ENCODE data around the gene FBXO11.
"Not testable (repeated sequence)": the region's sequence is repeated elsewhere in the genome, so short reads cannot be mapped to it uniquely, and the experiment has no call there.

Gene FBXO11

GRCh38 chr2:47910662-47911061, 4.4 kb upstream of the FBXO11 start:
- not testable (repeated sequence) for H3K36me3 ChIP-seq (ENCODE audit: control insufficient read depth in 1 of 2, insufficient read depth in 2 of 2, low read length in 2 of 2); H3K9me3 ChIP-seq (ENCODE audit: control insufficient read depth in 1 of 2, low read length in 2 of 2); H3K4me3 ChIP-seq (ENCODE audit: low read depth in 1 of 2, low read length in 2 of 2); H3K27ac ChIP-seq (ENCODE audit: low read length); H3K27me3 ChIP-seq (ENCODE audit: low read depth, low read length); H3K4me1 ChIP-seq (ENCODE audit: control insufficient read depth in 1 of 2, insufficient read depth in 2 of 2, low read length in 2 of 2)

GRCh38 chr2:47908682-47909081, 2.4 kb upstream of the FBXO11 start:
- Histone ChIP-seq H3K9me3 (ENCODE audit: control insufficient read depth in 1 of 2, low read length in 2 of 2) (no peaks in the 10 kb centered on the region), H3K27ac (ENCODE audit: low read length) (no peak overlapping the region), H3K36me3 (ENCODE audit: control insufficient read depth in 1 of 2, insufficient read depth in 2 of 2, low read length in 2 of 2) (no peaks in the 10 kb centered on the region), H3K27me3 (ENCODE audit: low read depth, low read length) (no peaks in the 10 kb centered on the region), H3K4me1 (ENCODE audit: control insufficient read depth in 1 of 2, insufficient read depth in 2 of 2, low read length in 2 of 2) (no peaks in the 10 kb centered on the region), H3K4me3 (ENCODE audit: low read depth in 1 of 2, low read length in 2 of 2) (no peak overlapping the region)

DNA sequence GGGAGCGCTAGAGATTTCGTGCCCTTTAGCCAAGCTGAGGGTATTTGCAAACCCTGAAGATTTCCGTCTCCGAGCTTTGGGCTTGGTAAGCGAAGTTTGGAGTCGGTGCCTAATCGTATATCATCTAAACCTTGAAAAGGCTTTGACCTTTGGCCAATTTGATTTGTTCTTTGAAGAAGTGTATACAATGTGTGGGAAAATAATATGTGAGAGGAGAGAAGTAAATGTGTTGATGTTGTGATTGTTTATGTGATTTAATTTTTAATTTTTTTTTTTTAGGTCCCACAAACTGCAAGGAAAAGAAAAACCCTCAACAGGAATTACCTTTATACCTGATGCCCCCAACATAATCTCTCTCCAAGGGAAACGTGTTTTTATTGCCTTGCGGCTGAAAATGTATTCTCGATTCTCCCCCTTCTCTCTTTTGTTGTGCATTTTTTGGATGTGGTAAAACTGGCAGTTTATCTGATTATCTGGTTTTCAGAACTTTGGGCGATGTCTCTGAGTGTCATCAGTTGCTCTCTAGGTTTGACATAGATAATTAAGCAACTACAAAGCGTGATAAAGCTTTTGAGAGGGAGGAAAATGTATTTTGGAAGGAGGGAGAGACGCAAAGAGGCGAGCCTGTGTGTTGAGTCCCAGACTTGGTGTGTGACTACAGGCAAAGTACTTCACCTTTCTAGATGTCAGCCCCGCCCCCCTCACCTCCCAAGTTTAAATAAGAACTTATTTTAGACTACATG, 912 bp upstream of the FBXO11 start:
- H3K9me3 ChIP-seq (ENCODE audit: control insufficient read depth in 1 of 2, low read length in 2 of 2): no peaks in the 10 kb centered on the region
- peak overlapping the region; percentile 51 to 77 for H3K4me3 ChIP-seq (ENCODE audit: low read depth in 1 of 2, low read length in 2 of 2)
- peak overlapping the region; percentile 95 for H3K27ac ChIP-seq (ENCODE audit: low read length)
- H3K36me3 ChIP-seq (ENCODE audit: control insufficient read depth in 1 of 2, insufficient read depth in 2 of 2, low read length in 2 of 2): no peaks in the 10 kb centered on the region
- H3K27me3 ChIP-seq (ENCODE audit: low read depth, low read length): no peaks in the 10 kb centered on the region
- peaks cover 7 to 11% of the 10 kb centered on the region in 2 donors for H3K4me1 ChIP-seq (ENCODE audit: control insufficient read depth in 1 of 2, insufficient read depth in 2 of 2, low read length in 2 of 2)

GRCh38 chr2:47905386-47906156, 727 bp downstream of the FBXO11 start:
- no peaks in the 10 kb centered on the region for H3K9me3 ChIP-seq (ENCODE audit: control insufficient read depth in 1 of 2, low read length in 2 of 2)
- no peaks in the 10 kb centered on the region for H3K27me3 ChIP-seq (ENCODE audit: low read depth, low read length)
- peak overlapping the region; percentile 94 for H3K27ac ChIP-seq (ENCODE audit: low read length)
- H3K4me1 ChIP-seq (ENCODE audit: control insufficient read depth in 1 of 2, insufficient read depth in 2 of 2, low read length in 2 of 2): peaks cover 11 to 14% of the 10 kb centered on the region in 2 donors
- H3K36me3 ChIP-seq (ENCODE audit: control insufficient read depth in 1 of 2, insufficient read depth in 2 of 2, low read length in 2 of 2): no peaks in the 10 kb centered on the region
- H3K4me3 ChIP-seq (ENCODE audit: low read depth in 1 of 2, low read length in 2 of 2): peak overlapping the region; percentile 73 to 85

GRCh38 chr2:47903781-47904490, 2.4 kb downstream of the FBXO11 start:
- Histone ChIP-seq H3K27ac (ENCODE audit: low read length) (peak overlapping the region; percentile 91), H3K27me3 (ENCODE audit: low read depth, low read length) (no peaks in the 10 kb centered on the region), H3K36me3 (ENCODE audit: control insufficient read depth in 1 of 2, insufficient read depth in 2 of 2, low read length in 2 of 2) (no peaks in the 10 kb centered on the region), H3K4me3 (ENCODE audit: low read depth in 1 of 2, low read length in 2 of 2) (peak overlapping the region; percentile 85 to 89), H3K9me3 (ENCODE audit: control insufficient read depth in 1 of 2, low read length in 2 of 2) (no peaks in the 10 kb centered on the region), H3K4me1 (ENCODE audit: control insufficient read depth in 1 of 2, insufficient read depth in 2 of 2, low read length in 2 of 2) (peaks cover 11 to 23% of the 10 kb centered on the region in 2 donors)

GRCh38 chr2:47901892-47902291, 4.4 kb downstream of the FBXO11 start:
- not testable (repeated sequence) for H3K27me3 ChIP-seq (ENCODE audit: low read depth, low read length); H3K27ac ChIP-seq (ENCODE audit: low read length)
- H3K4me1 ChIP-seq (ENCODE audit: control insufficient read depth in 1 of 2, insufficient read depth in 2 of 2, low read length in 2 of 2): peaks cover 11 to 29% of the 10 kb centered on the region in 2 donors

GRCh38 chr2:47900857-47901256, 5.4 kb downstream of the FBXO11 start:
- Histone ChIP-seq H3K4me1 (ENCODE audit: control insufficient read depth in 1 of 2, insufficient read depth in 2 of 2, low read length in 2 of 2) (peaks cover 11 to 34% of the 10 kb centered on the region in 2 donors), H3K27me3 (ENCODE audit: low read depth, low read length) (no peaks in the 10 kb centered on the region), H3K27ac (ENCODE audit: low read length) (no peak overlapping the region), H3K4me3 (ENCODE audit: low read depth in 1 of 2, low read length in 2 of 2) (no peak overlapping the region), H3K9me3 (ENCODE audit: control insufficient read depth in 1 of 2, low read length in 2 of 2) (no peaks in the 10 kb centered on the region), H3K36me3 (ENCODE audit: control insufficient read depth in 1 of 2, insufficient read depth in 2 of 2, low read length in 2 of 2) (peaks cover 0 to 3% of the 10 kb centered on the region in 2 donors)

More at GRCh38 chr2:47901892-47902291, 4.4 kb downstream of the FBXO11 start:
- not testable (repeated sequence) for H3K4me3 ChIP-seq (ENCODE audit: low read depth in 1 of 2, low read length in 2 of 2); H3K9me3 ChIP-seq (ENCODE audit: control insufficient read depth in 1 of 2, low read length in 2 of 2); H3K36me3 ChIP-seq (ENCODE audit: control insufficient read depth in 1 of 2, insufficient read depth in 2 of 2, low read length in 2 of 2)

- Histone ChIP-seq H3K36me3 (ENCODE audit: control insufficient read depth in 1 of 2, insufficient read depth in 2 of 2, low read length in 2 of 2) (peaks cover 0 to 3% of the 10 kb centered on the region in 2 donors), H3K4me1 (ENCODE audit: control insufficient read depth in 1 of 2, insufficient read depth in 2 of 2, low read length in 2 of 2) (peaks cover 11 to 39% of the 10 kb centered on the region in 2 donors), H3K27ac (ENCODE audit: low read length) (peak overlapping the region; percentile 46), H3K4me3 (ENCODE audit: low read depth in 1 of 2, low read length in 2 of 2) (no peak overlapping the region), H3K27me3 (ENCODE audit: low read depth, low read length) (no peaks in the 10 kb centered on the region), H3K9me3 (ENCODE audit: control insufficient read depth in 1 of 2, low read length in 2 of 2) (no peaks in the 10 kb centered on the region)
Observed at GRCh38 chr2:47899915-47900816, 6.1 kb downstream of the FBXO11 start.

DNA sequence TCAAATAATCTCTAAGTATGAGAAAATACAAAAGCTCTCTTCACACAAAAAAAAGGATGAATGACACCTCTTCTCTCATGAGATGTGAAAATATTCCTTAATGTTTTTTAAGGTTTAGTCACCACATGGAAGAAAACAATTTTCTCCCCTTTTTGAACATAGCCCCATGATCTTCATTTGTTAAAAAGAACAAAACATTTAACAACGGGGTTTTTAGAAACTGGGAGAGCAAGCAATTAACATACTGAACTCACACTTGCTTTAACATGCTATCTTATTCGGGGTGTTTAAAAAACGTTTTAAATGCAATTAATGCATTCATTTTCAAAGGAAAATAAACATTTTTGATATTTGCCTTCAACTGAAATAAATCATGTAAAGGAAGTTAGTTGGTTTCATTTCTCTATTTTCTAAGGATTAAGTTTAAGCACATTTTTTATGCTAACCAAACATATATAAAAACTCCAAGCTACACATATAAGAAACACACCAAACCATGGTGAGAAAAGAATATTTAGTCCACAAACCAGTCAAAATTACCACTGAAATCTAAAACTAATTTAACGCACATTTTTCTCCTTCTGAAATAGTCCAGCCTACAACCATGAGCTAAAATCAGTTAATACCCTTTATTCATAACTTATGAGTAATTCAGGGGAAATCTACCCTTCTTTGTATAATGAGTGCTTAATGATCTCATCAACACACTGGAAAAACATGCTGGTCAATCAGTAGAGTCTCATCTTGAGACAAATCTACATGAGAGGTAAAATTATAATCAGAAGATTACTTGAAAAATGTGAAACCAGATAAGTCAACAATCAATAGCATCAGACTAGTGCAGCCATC, 8.2 kb downstream of the FBXO11 start:
- Histone ChIP-seq H3K27me3 (ENCODE audit: low read depth, low read length) (no peaks in the 10 kb centered on the region), H3K27ac (ENCODE audit: low read length) (no peak overlapping the region), H3K36me3 (ENCODE audit: control insufficient read depth in 1 of 2, insufficient read depth in 2 of 2, low read length in 2 of 2) (peaks cover 0 to 3% of the 10 kb centered on the region in 2 donors), H3K9me3 (ENCODE audit: control insufficient read depth in 1 of 2, low read length in 2 of 2) (no peaks in the 10 kb centered on the region), H3K4me1 (ENCODE audit: control insufficient read depth in 1 of 2, insufficient read depth in 2 of 2, low read length in 2 of 2) (peaks cover 16 to 47% of the 10 kb centered on the region in 2 donors), H3K4me3 (ENCODE audit: low read depth in 1 of 2, low read length in 2 of 2) (no peak overlapping the region)

Data from muscle layer of duodenum (tissue), 2 donors.